ENCODE data around the gene MLYCD. TPM values are rescaled to one million over a fixed set of nuclear protein-coding genes. Genes with fewer than 3 reads are reported as not detected.
A peak's percentile ranks its signal among the peaks of the same experiment; 100 is the strongest.

Gene MLYCD
- total RNA-seq, 1 donor, result 5.1 TPM

DNA sequence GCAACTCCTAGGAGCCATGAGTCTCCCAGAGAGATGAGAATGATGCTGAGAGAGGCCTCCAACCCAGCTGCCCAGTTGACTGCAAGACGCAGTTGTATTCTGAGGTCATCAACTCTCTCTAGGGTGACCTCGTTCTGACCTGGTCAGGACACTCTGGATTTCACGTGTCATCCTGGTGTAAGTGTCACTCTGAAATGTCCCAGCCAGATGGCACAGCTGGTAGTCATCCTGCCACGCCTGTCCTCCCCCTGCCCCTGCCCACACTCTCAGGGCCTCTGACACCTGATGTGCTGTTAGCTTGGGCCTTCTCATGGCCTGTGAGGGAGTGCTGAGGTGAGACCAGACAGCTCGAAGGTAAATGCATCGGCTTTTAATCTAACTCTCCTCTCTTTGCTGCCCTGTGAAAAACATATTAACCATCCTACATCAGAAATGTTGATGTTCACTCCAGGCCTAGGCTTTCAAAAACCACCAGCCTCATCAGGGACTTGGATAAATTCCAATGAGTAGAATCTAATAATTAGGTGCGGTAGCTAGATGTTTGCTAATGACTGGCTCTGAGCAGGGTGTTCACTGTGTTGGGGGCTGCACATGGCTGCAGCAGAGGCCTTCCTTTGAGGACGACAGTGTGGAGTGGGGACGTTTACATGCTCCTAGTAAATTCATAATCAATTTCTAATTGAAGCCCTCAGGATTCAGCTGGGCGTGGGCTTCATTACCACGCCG is 13.8 kb downstream of the MLYCD start:
- H2AFZ ChIP-seq (ENCODE audit: low read length), result no peak overlapping the region
- H3K36me3 ChIP-seq (ENCODE audit: insufficient read depth, low read length), result peaks cover 35% of the 10 kb centered on the region
- no peaks in the 10 kb centered on the region for H3K4me1 ChIP-seq (ENCODE audit: insufficient read depth, low read length)
- TF ChIP-seq, protein P1, sequence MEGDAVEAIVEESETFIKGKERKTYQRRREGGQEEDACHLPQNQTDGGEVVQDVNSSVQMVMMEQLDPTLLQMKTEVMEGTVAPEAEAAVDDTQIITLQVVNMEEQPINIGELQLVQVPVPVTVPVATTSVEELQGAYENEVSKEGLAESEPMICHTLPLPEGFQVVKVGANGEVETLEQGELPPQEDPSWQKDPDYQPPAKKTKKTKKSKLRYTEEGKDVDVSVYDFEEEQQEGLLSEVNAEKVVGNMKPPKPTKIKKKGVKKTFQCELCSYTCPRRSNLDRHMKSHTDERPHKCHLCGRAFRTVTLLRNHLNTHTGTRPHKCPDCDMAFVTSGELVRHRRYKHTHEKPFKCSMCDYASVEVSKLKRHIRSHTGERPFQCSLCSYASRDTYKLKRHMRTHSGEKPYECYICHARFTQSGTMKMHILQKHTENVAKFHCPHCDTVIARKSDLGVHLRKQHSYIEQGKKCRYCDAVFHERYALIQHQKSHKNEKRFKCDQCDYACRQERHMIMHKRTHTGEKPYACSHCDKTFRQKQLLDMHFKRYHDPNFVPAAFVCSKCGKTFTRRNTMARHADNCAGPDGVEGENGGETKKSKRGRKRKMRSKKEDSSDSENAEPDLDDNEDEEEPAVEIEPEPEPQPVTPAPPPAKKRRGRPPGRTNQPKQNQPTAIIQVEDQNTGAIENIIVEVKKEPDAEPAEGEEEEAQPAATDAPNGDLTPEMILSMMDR (IDR thresholded peaks at IDR 0.05; ENCODE audit: extremely low read depth, low read depth, low read length), result no peak
- H4K20me1 ChIP-seq (ENCODE audit: insufficient read depth, low read length), result peaks cover 14% of the 10 kb centered on the region
- no peak overlapping the region for H3K4me3 ChIP-seq (ENCODE audit: insufficient read depth, low read length)
- no peaks in the 10 kb centered on the region for H3K9me3 ChIP-seq (ENCODE audit: low read depth, low read length)
- peak; percentile 43 for DNase-seq (ENCODE audit: insufficient read length, low spot score, missing footprints)
- H3K79me2 ChIP-seq (ENCODE audit: insufficient read depth, low read length), result no peaks in the 10 kb centered on the region
- no peak overlapping the region for H3K27ac ChIP-seq (ENCODE audit: low read depth, low read length)
- no peak overlapping the region for H3K4me2 ChIP-seq (ENCODE audit: insufficient read depth, low read length)
- no peaks in the 10 kb centered on the region for H3K27me3 ChIP-seq (ENCODE audit: insufficient read depth, low read length)

DNA sequence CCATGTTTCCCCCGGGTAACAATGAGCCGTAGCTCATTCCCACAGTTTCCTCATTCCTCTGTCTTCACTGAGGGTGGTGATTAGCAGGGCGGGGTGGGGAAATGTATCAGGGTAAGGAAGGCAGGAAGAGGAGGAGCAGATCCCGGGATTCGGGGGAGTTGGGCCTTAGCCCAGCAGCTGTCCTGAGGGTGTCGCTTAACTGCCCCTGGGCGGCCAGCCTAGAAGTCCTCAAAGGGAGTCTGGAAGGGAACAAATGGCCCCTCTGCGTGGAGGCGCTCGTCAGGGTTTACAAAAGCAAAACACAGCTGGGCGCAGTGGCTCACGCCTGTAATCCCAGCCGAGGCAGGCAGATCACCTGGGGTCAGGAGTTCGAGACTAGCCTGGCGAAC is 14.3 kb downstream of the MLYCD start:
- H3K4me3 ChIP-seq (ENCODE audit: insufficient read depth, low read length), result no peak overlapping the region
- H3K4me1 ChIP-seq (ENCODE audit: insufficient read depth, low read length), result no peaks in the 10 kb centered on the region
- peak; percentile 76 for DNase-seq (ENCODE audit: insufficient read length, low spot score, missing footprints)
- TF ChIP-seq, protein P1 (IDR thresholded peaks at IDR 0.05; ENCODE audit: extremely low read depth, low read depth, low read length), result no peak
- peaks cover 14% of the 10 kb centered on the region for H4K20me1 ChIP-seq (ENCODE audit: insufficient read depth, low read length)
- no peaks in the 10 kb centered on the region for H3K27me3 ChIP-seq (ENCODE audit: insufficient read depth, low read length)
- H3K4me2 ChIP-seq (ENCODE audit: insufficient read depth, low read length), result no peak overlapping the region
- no peak overlapping the region for H2AFZ ChIP-seq (ENCODE audit: low read length)
- no peaks in the 10 kb centered on the region for H3K79me2 ChIP-seq (ENCODE audit: insufficient read depth, low read length)
- no peaks in the 10 kb centered on the region for H3K9me3 ChIP-seq (ENCODE audit: low read depth, low read length)
- H3K27ac ChIP-seq (ENCODE audit: low read depth, low read length), result no peak overlapping the region
- peaks cover 39% of the 10 kb centered on the region for H3K36me3 ChIP-seq (ENCODE audit: insufficient read depth, low read length)

DNA sequence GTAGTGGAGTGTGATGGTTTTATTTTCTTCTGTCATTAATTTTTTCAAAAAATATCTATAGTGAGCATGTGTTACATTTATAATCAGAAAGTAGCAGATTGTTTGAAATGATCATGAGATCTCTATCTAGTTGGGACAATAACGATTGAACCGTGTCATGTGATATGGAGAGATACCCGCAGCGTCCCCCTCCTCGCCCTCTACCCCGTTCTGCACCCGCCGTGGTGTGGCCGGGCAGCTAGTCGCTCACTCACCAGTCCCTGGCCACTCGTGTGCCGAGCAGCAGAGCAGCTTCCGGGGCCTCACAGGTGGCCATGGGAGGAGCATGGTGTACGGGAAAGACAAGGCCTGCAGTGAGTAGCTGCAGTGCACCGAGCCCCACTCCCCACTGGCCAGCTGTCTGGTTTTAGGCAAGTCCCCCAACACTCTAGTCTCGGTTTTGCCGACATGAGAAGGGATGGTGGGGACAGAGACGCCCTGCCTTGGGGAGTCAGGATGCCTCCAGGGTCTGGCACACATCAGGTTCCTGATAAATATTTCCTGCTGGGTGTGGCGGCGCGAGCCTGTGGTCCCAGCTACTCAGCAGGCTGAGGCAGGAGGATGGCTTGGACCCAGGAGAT is 15.3 kb downstream of the MLYCD start:
- TF ChIP-seq, protein P1 (IDR thresholded peaks at IDR 0.05; ENCODE audit: extremely low read depth, low read depth, low read length), result no peak
- no peak overlapping the region for H3K27ac ChIP-seq (ENCODE audit: low read depth, low read length)
- no peaks in the 10 kb centered on the region for H3K79me2 ChIP-seq (ENCODE audit: insufficient read depth, low read length)
- H3K4me3 ChIP-seq (ENCODE audit: insufficient read depth, low read length), result no peak overlapping the region
- H3K36me3 ChIP-seq (ENCODE audit: insufficient read depth, low read length), result peaks cover 41% of the 10 kb centered on the region
- H3K4me1 ChIP-seq (ENCODE audit: insufficient read depth, low read length), result no peaks in the 10 kb centered on the region
- H3K27me3 ChIP-seq (ENCODE audit: insufficient read depth, low read length), result no peaks in the 10 kb centered on the region
- peaks cover 11% of the 10 kb centered on the region for H4K20me1 ChIP-seq (ENCODE audit: insufficient read depth, low read length)
- H2AFZ ChIP-seq (ENCODE audit: low read length), result no peak overlapping the region
- DNase-seq (ENCODE audit: insufficient read length, low spot score, missing footprints), result peak; percentile 58
- H3K9me3 ChIP-seq (ENCODE audit: low read depth, low read length), result no peaks in the 10 kb centered on the region
- H3K4me2 ChIP-seq (ENCODE audit: insufficient read depth, low read length), result no peak overlapping the region

DNA sequence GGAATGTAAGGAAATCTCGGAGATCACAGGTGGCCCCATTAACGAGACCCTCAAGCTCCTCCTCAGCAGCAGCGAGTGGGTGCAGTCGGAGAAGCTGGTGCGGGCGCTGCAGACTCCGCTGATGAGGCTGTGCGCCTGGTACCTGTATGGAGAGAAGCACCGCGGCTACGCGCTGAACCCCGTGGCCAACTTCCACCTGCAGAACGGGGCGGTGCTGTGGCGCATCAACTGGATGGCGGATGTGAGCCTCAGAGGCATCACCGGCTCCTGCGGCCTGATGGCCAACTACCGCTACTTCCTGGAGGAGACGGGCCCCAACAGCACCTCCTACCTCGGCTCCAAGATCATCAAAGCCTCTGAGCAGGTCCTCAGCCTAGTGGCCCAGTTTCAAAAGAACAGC is 16.2 kb downstream of the MLYCD start:
- no peak overlapping the region for H2AFZ ChIP-seq (ENCODE audit: low read length)
- H3K4me3 ChIP-seq (ENCODE audit: insufficient read depth, low read length), result no peak overlapping the region
- H3K27ac ChIP-seq (ENCODE audit: low read depth, low read length), result no peak overlapping the region
- TF ChIP-seq, protein P1 (IDR thresholded peaks at IDR 0.05; ENCODE audit: extremely low read depth, low read depth, low read length), result no peak
- peaks cover 46% of the 10 kb centered on the region for H3K36me3 ChIP-seq (ENCODE audit: insufficient read depth, low read length)
- H3K79me2 ChIP-seq (ENCODE audit: insufficient read depth, low read length), result no peaks in the 10 kb centered on the region
- H4K20me1 ChIP-seq (ENCODE audit: insufficient read depth, low read length), result peaks cover 11% of the 10 kb centered on the region
- H3K4me2 ChIP-seq (ENCODE audit: insufficient read depth, low read length), result no peak overlapping the region
- no peaks in the 10 kb centered on the region for H3K4me1 ChIP-seq (ENCODE audit: insufficient read depth, low read length)
- no peaks in the 10 kb centered on the region for H3K27me3 ChIP-seq (ENCODE audit: insufficient read depth, low read length)
- no peaks in the 10 kb centered on the region for H3K9me3 ChIP-seq (ENCODE audit: low read depth, low read length)
- peak; percentile 19 for DNase-seq (ENCODE audit: insufficient read length, low spot score, missing footprints)
